Measurements from ENCODE around the gene RIPOR1.
"Not testable (repeated sequence)": the region's sequence is repeated elsewhere in the genome, so short reads cannot be mapped to it uniquely, and the experiment has no call there.

RIPOR1 gene

GRCh38 chr16:67516296-67517154 is 12.1 kb upstream of the RIPOR1 start:
- no peak for DNase-seq

GRCh38 chr16:67517155-67517445 is 11.5 kb upstream of the RIPOR1 start:
- no peak for DNase-seq

- DNase-seq = no peak
Observed at GRCh38 chr16:67517661-67518423, 10.8 kb upstream of the RIPOR1 start.

- no peak for DNase-seq
Observed at GRCh38 chr16:67518676-67519075, 10.0 kb upstream of the RIPOR1 start.

- DNase-seq = no peak
Observed at GRCh38 chr16:67519242-67519641, 9.4 kb upstream of the RIPOR1 start.

- peak; percentile 98 for DNase-seq
Observed at GRCh38 chr16:67521095-67521804, 7.4 kb upstream of the RIPOR1 start.

GRCh38 chr16:67525176-67525860 is 3.3 kb upstream of the RIPOR1 start:
- DNase-seq = no peak

- DNase-seq = no peak
Observed at GRCh38 chr16:67526149-67526791, 2.4 kb upstream of the RIPOR1 start.

- DNase-seq = no peak
Observed at GRCh38 chr16:67528870-67529581, 397 bp downstream of the RIPOR1 start.

GRCh38 chr16:67529582-67530012 is 968 bp downstream of the RIPOR1 start:
- no peak for DNase-seq

- no peak for DNase-seq
Observed at GRCh38 chr16:67530013-67530939, 1.6 kb downstream of the RIPOR1 start.

GRCh38 chr16:67531247-67531646 is 2.6 kb downstream of the RIPOR1 start:
- DNase-seq = no peak

GRCh38 chr16:67533024-67533560 is 4.5 kb downstream of the RIPOR1 start:
- no peak for DNase-seq

GRCh38 chr16:67533987-67534386 is 5.4 kb downstream of the RIPOR1 start:
- DNase-seq = not testable (repeated sequence)

- DNase-seq = no peak
Observed at GRCh38 chr16:67534431-67534830, 5.8 kb downstream of the RIPOR1 start.

- DNase-seq = no peak
Observed at GRCh38 chr16:67535201-67535600, 6.6 kb downstream of the RIPOR1 start.

GRCh38 chr16:67537270-67537635 is 8.6 kb downstream of the RIPOR1 start:
- peak; percentile 60 for DNase-seq

- peak; percentile 61 for DNase-seq
Observed at GRCh38 chr16:67537636-67538591, 9.3 kb downstream of the RIPOR1 start.

- DNase-seq = no peak
Observed at GRCh38 chr16:67538666-67539101, 10.1 kb downstream of the RIPOR1 start.
